Body of pancreas (tissue), 4 donors: Measurements from ENCODE around the gene HDAC11.

ENCODE experiments used
- CTCF ChIP-seq, 7 experiments: fragments of 450-650 bp in 4 of 7; fragments of 200-600 bp in 3 of 7; sonication (generic) in 3 of 7; IDR thresholded peaks; one replicate each; pipeline ENCODE4 v1.5.1; 2016 to 2019; ENCODE audit warnings: antibody characterized with exemption in 7 of 7
- POLR2A ChIP-seq, 3 donors: fragments of 450-650 bp; IDR thresholded peaks; one replicate each; pipeline ENCODE4 v1.6.1; 2016; ENCODE audit warnings: antibody characterized with exemption in 3 of 3, mild to moderate bottlenecking in 2 of 3

DNA sequence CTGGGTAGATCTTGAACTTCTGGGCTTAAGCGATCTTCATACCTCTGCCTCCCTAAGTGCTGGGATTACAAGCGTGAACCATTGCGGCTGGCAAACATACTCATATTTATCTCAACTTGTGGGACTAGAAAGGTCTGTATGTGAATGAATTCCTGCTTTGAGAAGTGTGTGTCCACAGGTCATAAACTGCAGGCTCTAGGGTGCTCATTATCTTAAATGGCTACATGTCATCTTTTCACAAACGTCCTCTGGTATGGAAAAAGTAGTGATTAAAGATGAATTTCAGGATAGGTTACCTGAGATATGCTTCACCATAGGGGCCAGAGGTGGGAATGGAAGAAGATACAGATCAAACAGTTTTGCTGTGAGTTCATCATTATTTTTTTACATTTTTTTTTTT is 7.8 kb upstream of the HDAC11 start:
- TF ChIP-seq CTCF (IDR thresholded peaks at IDR 0.05) (no peak), POLR2A (IDR thresholded peaks at IDR 0.05) (no peak)
